GM18951 (cell line): ENCODE measurements around the gene TPI1.
"Not testable (repeated sequence)": the region's sequence is repeated elsewhere in the genome, so short reads cannot be mapped to it uniquely, and the experiment has no call there.

ENCODE experiments used
- POLR2A ChIP-seq: IDR thresholded peaks from 4 replicates; pipeline ENCODE4 v1.6.1; 2011; ENCODE audit warnings: mild to moderate bottlenecking; ENCODE audit not compliant: insufficient read length, insufficient read depth; ENCODE audit errors: extremely low read depth
- in situ Hi-C: fragments of 300-500 bp; cut with MboI; formaldehyde crosslinking; loops from one replicate; pipeline ENCODE4 v1.12.0; 2022; ENCODE audit warnings: low sequenced_read_pairs, mixed read lengths, inconsistent platforms; ENCODE audit not compliant: unreplicated experiment

Gene TPI1

GRCh38 chr12:6872073-6873048, 5.0 kb downstream of the TPI1 start:
- peak; percentile 49 for TF ChIP-seq POLR2A
- in situ Hi-C loops = no loop called here

DNA sequence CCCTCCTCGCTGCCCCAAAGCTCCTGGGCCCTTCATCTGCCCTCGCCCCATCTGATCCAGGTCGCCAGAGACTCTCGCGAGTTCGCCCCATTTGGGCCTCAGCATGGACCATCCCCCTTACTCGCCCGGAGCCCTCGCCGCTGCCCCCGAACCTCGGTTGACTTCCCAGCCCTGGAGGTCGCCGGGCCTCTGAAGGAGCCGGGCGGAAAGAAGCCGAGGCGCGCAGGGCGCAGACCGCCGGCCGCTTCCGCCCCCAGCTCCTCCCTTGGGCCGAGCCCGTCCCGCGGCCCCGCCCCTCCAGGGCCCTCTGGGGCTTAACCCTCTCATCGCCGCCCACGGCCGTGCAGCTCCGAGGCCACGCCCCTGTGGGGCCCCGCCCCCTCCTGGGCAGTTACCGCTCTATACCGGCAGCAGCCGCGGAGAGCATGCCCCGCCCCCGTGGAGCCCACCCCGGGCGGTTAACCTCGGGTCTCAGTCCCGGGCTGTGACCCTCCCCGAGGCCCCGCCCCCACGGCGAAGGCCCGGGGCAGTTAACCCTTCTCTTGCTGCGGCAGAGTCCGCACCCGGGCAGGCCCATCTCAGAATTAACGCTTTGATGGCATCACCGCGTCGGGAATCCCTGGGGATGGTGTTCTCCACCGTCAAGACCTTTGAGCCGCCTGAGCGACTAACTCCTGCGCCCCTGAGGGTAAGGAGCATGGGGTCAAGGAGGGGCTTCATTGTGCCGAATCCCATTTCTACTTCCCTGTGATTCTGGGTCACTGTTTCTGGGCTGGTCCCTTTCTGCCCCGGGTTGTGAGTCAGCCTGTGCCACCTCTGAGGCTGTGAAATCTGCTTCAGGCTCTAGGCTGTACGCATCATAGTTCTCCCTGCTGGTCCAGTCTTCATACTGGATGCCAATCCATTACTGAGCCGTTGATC, 6.0 kb downstream of the TPI1 start, which contains the start of gene SPSB2:
Gene SPSB2 (minus strand): TSS at position 210 of the 921 bp plus-strand sequence. CDS start 402 bp downstream, outside the sequence.
- in situ Hi-C loops = no loop called here
- peak; percentile 78 for TF ChIP-seq POLR2A

- in situ Hi-C loops = not testable (repeated sequence)
Measured at GRCh38 chr12:6874015-6874368, 6.7 kb downstream of the TPI1 start.

DNA sequence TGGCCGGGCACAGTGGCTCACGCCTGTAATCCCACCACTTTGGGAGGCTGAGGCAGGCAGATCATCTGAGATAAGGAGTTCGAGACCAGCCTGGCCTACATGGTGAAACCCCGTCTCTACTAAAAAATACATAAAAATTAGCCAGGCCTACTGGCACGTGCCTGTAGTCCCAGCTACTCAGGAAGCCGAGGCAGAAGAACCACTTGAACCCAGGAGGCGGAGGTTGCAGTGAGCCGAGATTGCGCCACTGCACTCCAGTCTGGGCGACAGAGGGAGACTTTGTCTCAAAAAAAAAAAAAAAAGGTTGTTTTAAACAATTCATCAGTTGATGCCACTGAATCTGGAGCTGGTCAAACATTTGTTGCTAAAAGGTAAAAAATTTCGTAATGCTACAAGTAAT, 12.5 kb downstream of the TPI1 start:
- in situ Hi-C loops = not testable (repeated sequence)

DNA sequence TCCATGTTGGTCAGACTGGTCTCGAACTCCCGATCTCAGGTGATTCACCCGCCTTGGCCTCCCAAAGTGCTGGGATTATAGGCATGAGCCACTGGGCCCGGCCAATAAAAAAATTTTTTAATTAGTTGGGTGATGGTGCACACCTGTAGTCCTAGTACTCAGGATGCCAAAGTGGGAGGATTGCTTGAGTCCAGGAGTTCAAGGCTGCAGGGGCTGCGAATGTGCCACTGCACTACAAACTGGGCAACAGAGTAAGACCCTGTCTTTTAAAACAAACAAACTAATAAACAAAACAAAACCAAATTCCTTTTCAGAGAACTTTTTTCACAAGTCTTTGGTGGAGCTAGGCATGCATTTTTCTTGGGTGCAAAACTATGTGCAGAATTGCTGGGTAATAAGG, 15.9 kb downstream of the TPI1 start:
- TF ChIP-seq POLR2A = no peak
- in situ Hi-C loops = no loop called here

- no peak for TF ChIP-seq POLR2A
- in situ Hi-C loops = no loop called here
Measured at GRCh38 chr12:6883683-6884082, 16.4 kb downstream of the TPI1 start.

DNA sequence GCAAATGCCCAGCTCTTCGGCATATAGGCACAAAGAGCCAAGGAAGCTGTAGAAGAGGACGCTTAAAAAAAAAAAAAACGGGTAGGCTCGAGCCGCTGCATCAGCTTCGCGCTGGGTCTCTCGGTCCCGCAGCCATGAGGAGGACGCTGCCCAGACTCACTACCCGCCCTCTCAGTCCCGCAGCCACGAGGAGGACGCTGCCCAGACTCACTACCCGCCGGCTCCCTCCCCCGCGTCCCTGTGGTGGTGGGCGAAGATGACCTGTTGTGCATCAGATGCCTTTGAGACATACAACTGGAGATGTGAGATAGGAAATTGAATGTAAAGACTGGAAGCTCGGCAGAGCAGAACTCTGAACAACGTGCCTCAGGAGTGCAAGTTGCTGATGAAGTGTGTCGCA, 17.2 kb downstream of the TPI1 start:
- in situ Hi-C loops = no loop called here
- no peak for TF ChIP-seq POLR2A

DNA sequence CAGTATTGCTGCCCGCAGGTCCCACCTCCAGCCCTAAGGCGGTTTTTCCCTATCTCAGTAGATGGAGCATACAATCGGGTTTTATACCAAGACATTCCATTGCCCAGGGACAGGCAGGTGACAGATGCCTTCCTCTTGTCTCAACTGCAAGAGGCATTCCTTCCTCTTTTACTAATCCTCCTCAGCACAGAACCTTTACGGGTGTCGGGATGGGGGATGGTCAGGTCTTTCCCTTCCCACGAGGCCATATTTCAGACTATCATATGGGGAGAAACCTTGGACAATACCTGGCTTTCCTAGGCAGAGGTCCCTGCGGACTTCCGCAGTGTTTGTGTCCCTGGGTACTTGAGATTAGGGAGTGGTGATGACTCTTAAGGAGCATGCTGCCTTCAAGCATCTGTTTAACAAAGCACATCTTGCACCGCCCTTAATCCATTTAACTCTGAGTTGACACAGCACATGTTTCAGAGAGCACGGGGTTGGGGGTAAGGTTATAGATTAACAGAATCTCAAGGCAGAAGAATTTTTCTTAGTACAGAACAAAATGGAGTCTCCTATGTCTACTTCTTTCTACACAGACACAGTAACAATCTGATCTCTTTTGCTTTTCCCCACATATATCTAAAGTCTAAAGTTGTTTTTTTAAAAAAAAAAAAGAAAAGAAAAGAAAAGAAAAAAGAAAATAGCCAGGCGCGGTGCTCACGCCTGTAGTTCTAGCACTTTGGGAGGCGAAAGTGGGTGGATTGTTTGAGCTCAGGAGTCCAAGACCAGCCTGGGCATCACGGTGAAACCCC, 19.1 kb downstream of the TPI1 start:
- in situ Hi-C loops = not testable (repeated sequence)

- TF ChIP-seq POLR2A = no peak
Measured at GRCh38 chr12:6887460-6887859, 20.1 kb downstream of the TPI1 start.

GRCh38 chr12:6888360-6888759, 21.0 kb downstream of the TPI1 start:
- no peak for TF ChIP-seq POLR2A
- in situ Hi-C loops = no loop called here

More at GRCh38 chr12:6887460-6887859, 20.1 kb downstream of the TPI1 start:
- in situ Hi-C loops = no loop called here

DNA sequence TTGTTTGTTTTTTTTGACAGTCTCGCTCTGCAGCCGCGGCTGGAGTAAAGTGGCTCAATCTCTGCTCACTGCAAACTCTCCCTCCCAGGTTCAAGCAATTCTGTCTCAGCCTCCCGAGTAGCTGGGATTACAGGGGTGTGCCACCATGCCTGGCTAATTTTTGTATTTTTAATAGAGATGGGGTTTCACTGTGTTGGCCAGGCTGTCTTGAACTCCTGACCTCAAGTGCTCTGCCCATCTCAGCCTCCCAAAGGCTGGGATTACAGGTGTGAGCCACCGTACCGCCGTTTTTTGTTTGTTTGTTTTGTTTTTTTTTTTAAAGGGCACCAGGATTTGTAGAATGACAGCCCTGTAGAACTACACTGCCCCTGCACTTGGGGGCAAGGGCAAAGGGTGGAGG, 21.5 kb downstream of the TPI1 start:
- in situ Hi-C loops = not testable (repeated sequence)

GRCh38 chr12:6889775-6890573, 22.6 kb downstream of the TPI1 start:
- in situ Hi-C loops = not testable (repeated sequence)
